GM12872 (cell line): ENCODE data around the gene FST.

Experiments
- CTCF ChIP-seq: IDR thresholded peaks from 3 replicates; pipeline ENCODE4 v1.5.1; 2011; ENCODE audit warnings: low read depth, mild to moderate bottlenecking, low read length, moderate library complexity; ENCODE audit not compliant: insufficient read depth

The FST gene

GRCh38 chr5:53476019-53476418 lies 4.4 kb upstream of the FST start:
- TF ChIP-seq CTCF: no peak

GRCh38 chr5:53476531-53477480 lies 3.6 kb upstream of the FST start:
- no peak for TF ChIP-seq CTCF

- peak; percentile 25; the same call in 1 of the 3 replicates for TF ChIP-seq CTCF
These were observed 1.9 kb upstream of the FST start for GRCh38 chr5:53478411-53479044.

- no peak for TF ChIP-seq CTCF
These were observed 1.3 kb upstream of the FST start for GRCh38 chr5:53479045-53479589.

GRCh38 chr5:53479590-53480415 lies 626 bp upstream of the FST start:
- TF ChIP-seq CTCF: no peak

GRCh38 chr5:53481159-53481886 lies 894 bp downstream of the FST start:
- no peak for TF ChIP-seq CTCF
